Stimulated activated CD8-positive, alpha-beta memory T cell treated with anti-CD3 and anti-CD28 coated beads, Interleukin-12 subunit alpha, Interleukin-12 subunit beta, amount 100 ng/mL, for 1 hour (primary cell): Measurements from ENCODE around the gene ZNF66.
"Not testable (repeated sequence)": the region's sequence is repeated elsewhere in the genome, so short reads cannot be mapped to it uniquely, and the experiment has no call there.

Experiments
- DNase-seq: peaks from one replicate; pipeline ENCODE4 v3.0.0-alpha.2; 2020; ENCODE audit warnings: low read depth

Gene ZNF66

DNA sequence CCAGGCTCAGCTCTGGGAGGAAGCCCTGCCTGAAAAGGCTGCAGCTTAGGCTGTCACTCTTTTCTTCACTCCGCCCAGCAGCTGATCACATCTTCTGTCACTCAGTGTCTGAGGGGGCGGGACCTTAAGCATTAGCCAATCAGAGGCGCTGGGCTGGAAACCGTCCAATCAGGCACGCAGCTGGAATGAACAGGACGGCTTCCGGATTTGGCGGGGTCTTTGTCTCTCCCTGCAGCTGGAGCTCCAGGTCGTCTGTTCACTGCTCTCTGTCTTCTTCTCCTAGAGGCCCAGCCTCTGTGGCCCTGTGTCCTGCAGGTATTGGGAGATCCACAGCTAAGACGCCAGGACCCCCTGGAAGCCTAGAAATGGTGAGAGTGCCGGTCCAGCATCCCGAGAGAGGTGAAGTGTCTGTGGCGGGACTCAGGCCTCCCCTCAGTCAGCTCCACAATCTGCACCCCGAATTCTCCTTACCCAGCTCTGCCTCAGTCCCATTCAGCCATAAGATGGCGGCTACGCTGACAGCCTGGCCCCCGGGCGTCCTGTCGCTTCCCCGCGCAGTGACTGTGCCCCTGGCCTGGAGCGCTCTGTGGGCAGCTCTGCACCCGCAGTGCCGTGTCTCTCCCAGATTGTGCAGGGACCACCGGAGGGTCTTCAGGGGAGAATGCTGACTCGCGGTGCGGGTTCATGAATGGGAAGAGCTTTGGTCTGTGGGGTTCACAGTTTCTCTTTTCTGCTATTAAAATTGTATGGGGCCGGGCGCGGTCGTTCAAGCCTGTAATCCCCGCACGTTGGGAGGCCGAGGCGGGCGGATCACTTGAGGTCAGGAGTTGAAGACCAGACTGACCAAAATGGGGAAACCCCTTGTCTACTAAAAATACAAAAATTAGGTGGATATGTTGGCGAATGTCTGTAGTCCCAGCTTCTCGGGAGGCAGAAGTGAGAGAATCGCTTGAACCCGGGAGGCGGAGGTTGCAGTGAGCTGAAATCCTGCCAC is at the start of gene ZNF66:
TSS of gene ZNF66 (plus strand) at position 222 of the 994 bp plus-strand sequence. CDS start at position 366, 144 bp downstream.
- peak; percentile 90 for DNase-seq

DNA sequence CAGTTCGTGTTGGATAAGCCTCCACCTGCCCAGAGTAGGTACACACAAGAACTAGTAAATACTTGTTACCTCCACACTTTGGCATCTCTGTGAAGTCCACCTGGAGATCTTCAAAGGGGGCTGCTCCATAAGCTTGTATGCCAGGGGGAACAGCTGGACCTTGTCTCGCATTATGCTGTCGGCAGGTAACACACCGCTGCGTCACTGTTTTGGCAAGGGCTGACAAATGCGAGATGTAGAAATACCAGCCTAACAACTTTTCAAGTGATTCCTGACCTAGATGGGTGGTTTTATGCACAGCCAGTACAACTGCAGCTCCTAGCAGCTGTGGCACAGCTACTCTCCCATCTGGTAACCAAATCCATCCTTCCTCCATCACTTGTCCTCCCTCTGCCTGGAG is 25.9 kb upstream of the ZNF66 start:
- not testable (repeated sequence) for DNase-seq

DNA sequence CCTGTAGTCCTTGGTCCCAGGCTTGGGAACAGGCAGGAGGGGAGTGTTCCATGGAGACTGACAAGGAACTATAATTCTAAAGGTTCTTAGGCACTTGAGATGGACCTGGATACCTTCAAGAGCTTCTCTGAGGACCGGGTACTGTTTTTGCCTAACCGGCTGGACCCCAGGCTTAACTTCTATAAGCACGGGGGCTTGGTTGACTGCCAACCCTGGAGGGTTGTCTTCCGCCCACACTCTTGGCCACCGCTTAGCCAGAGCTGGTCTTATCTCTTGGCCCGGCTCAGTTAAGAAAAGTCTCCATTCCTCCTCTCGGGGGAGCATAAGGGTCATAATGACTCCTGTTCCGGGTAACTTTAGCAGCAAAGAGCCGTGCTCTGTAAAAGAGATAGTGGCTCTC is 23.8 kb upstream of the ZNF66 start:
- not testable (repeated sequence) for DNase-seq

DNA sequence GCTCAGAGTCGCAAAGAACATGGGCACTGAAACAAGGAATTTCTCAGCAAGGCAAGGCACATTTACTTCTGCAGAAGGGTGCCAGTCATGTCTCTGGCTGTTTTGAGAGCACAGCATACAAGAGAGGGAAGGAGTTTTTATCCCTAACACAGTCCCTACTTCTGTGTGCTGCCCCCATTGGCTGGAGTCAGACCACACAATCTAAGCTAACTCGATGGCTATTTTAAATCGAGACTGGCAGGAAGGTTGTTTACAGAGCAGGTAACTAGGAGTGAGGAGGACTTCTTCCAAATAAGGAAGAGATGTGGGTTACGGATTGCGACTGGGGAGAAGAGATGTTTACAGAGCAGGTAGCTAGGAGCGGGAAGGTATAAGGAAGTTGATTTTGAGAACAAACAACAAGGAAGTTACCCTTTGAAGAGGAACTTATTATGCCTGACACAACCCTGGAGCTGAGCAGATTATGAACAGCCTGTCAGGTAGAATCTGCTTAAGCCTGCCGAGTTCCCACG is 6.8 kb upstream of the ZNF66 start:
- DNase-seq, result not testable (repeated sequence)

DNA sequence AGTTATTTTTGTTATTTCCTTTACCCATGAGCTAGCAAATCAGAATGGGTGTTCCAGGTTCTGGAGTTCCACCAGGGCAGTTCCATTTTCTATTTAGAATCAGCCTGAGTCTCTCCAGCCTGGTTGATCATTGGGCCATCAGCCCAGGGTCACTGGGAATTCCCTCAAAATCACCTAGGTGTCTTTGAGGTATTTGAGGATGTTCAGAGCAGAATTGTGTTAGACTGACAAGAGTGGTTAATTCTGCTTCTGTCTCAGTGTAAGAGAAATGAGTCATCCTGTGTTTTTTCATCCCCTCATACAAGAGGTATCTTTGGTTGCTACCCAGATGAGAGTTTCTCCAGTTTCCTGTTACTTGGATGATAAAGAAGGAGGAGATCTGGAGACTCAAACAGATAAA is 11.7 kb downstream of the ZNF66 start:
- DNase-seq, result no peak

DNA sequence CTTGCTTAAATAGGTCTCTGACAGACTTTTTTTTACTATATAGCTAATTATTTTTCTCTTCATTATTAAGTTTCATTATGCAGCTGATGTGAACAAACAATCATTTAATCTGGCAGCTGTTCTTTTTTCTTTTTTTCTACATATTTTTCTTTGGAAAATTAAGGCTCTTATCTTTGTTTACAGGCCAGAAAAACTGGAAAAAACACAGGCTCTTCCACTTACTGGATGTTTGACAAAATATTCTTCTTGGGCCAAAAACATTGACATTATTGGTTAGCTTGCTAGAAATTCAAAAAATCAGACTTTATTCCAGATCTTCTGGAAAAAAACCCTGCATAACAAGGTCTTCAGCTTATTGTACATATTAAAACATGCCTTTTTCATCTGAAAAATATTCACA is 15.7 kb downstream of the ZNF66 start:
- DNase-seq, result no peak

DNA sequence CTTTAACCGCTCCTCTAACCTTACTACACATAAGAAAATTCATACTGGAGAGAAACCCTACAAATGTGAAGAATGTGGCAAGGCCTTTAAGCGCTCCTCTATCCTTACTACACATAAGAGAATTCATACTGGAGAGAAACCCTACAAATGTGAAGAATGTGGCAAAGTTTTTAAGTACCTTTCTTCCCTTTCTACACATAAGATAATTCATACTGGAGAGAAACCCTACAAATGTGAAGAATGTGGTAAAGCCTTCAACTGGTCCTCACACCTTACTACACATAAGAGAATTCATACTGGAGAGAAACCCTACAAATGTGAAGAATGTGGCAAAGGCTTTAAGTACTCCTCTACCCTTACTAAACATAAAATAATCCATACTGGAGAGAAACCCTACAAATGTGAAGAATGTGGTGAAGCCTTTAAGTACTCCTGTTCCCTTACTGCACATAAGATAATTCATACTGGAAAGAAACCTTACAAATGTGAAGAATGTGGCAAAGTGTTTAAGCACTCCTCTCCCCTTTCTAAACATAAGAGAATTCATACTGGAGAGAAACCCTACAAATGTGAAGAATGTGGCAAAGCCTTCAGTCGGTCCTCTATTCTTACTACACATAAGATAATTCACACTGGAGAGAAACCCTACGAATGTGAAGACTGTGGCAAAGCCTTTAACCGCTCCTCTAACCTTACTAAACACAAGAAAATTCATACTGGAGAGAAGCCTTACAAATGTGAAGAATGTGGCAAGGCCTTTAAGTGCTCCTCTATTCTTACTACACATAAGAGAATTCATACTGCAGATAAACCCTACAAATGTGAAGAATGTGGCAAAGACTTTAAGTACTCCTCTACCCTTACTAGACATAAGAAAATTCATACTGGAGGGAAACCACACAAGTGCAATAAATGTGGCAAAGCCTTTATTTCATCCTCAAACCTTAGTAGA is 30.5 kb downstream of the ZNF66 start:
- DNase-seq, result not testable (repeated sequence)

DNA sequence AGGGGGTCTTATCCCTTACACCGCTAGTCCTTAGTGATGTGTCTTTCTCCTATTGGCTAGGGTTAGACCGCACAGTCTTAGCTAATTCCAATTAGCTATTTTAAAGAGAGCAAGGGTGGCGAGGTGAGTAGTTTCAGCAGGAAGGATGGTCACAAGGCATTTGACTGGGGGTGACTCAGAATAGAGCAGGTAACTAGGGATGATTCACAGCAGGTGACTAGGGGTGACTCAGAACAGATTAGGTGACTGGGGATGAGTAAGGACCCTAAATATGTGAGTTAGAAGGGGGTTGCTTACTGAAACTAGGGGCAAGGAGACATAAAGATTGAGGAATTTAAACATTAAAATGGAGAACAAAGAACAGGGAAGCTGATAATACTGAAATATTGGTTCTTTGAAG is 64.3 kb downstream of the ZNF66 start:
- DNase-seq, result no peak
